ENCODE measurements around the gene CXCR5.

CXCR5 gene

GRCh38 chr11:118885319-118885718 is 1.6 kb downstream of the CXCR5 start:
- H3K4me3 ChIP-seq (ENCODE audit: low read depth, low read length), result no peak overlapping the region

DNA sequence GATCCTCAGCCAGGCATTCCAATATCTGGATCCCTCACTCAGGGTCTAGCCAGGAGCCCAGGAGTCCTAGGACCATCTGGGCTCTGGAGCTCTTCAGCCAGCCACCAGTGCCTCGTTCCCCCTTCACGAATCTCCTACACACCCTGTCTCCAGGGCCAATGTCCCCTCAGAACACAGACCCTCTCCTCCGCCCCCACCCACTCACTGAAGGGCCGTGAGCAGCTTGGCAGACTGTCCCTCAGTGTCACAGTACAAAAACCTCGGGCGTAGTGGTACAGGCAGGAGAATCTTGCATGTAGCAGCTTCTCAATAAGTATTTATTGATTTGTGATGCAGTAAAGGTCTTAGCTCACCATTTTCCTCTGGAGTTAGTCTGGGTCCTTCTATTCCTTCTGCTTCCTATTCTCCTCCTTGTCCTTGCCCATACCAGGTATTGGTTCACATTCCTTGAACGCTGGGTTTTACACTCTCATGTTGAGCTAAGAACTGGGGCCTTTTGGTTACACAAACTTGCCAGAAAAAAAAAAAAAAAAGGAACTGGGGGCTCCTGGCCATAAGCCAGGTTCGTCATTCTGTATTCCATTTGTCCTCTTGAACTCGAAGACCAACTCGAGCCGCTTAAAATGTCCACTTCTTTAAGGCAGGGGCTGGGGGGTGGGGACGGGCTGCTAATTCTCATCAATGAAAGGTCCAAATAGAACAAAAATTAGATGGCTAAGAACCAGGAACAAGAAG is 2.3 kb downstream of the CXCR5 start:
- H3K4me3 ChIP-seq (ENCODE audit: low read depth, low read length), result no peak overlapping the region
- TF ChIP-seq CTCF (IDR thresholded peaks at IDR 0.05; ENCODE audit: insufficient read depth, low read depth, low read length, missing control alignments), result no peak
- DNase-seq (ENCODE audit: low read depth), result no peak

More at GRCh38 chr11:118885319-118885718, 1.6 kb downstream of the CXCR5 start:
- no peak for DNase-seq (ENCODE audit: low read depth)
- no peak for TF ChIP-seq CTCF (IDR thresholded peaks at IDR 0.05; ENCODE audit: insufficient read depth, low read depth, low read length, missing control alignments)

- TF ChIP-seq CTCF (IDR thresholded peaks at IDR 0.05; ENCODE audit: insufficient read depth, low read depth, low read length, missing control alignments), result no peak
- DNase-seq (ENCODE audit: low read depth), result peak; percentile 58
- no peak overlapping the region for H3K4me3 ChIP-seq (ENCODE audit: low read depth, low read length)
These were observed 3.0 kb downstream of the CXCR5 start for GRCh38 chr11:118886681-118887111.

DNA sequence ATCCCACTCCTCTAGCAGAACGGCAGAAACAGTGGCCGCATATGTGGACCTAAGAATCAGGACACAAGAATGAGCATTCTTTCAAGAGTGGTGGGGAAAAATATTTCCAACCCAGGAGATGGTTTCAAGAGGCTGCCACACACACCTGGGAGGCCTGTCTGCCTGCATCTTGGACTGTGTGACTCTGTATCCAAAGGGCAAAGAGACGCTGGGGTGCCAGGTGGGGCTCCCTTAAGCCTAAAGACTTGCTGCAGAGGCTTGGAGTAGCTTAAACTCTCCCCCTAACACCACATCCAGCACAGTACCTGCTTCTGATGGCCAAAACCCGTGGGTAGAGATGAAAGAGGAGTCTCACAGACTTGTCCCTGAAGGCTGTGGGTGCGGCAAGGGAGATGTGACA is 3.5 kb downstream of the CXCR5 start:
- H3K4me3 ChIP-seq (ENCODE audit: low read depth, low read length), result no peak overlapping the region
- TF ChIP-seq CTCF (IDR thresholded peaks at IDR 0.05; ENCODE audit: insufficient read depth, low read depth, low read length, missing control alignments), result no peak
- DNase-seq (ENCODE audit: low read depth), result no peak

- TF ChIP-seq CTCF (IDR thresholded peaks at IDR 0.05; ENCODE audit: insufficient read depth, low read depth, low read length, missing control alignments), result no peak
- DNase-seq (ENCODE audit: low read depth), result no peak
- no peak overlapping the region for H3K4me3 ChIP-seq (ENCODE audit: low read depth, low read length)
These were observed 4.7 kb downstream of the CXCR5 start for GRCh38 chr11:118888398-118888797.

- DNase-seq (ENCODE audit: low read depth), result no peak
- no peak overlapping the region for H3K4me3 ChIP-seq (ENCODE audit: low read depth, low read length)
- TF ChIP-seq CTCF (IDR thresholded peaks at IDR 0.05; ENCODE audit: insufficient read depth, low read depth, low read length, missing control alignments), result no peak
These were observed 6.1 kb downstream of the CXCR5 start for GRCh38 chr11:118889797-118890196.

DNA sequence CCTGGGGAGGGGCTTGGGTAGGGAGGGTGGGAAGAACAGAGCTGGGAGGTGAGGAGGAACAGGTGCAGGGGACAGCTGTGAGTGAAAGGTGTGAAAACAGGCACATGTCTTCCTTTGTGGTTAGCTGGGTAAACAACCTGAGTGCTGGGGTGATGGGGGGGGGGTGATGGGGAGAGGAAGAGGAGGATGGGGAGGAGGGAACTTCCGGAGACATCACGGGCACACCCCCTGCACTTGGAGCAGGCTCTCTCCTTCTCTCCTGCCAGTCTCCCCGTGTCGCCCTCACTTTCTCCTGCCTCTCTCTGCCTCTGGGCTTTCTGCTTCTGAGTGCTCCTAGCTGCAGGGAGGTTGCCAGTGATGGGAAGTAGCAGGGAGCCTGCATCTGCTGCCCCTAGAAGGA is 8.8 kb downstream of the CXCR5 start:
- TF ChIP-seq CTCF (IDR thresholded peaks at IDR 0.05; ENCODE audit: insufficient read depth, low read depth, low read length, missing control alignments), result no peak
- H3K4me3 ChIP-seq (ENCODE audit: low read depth, low read length), result no peak overlapping the region
- peak; percentile 53 for DNase-seq (ENCODE audit: low read depth)

All from GM12865 (cell line).